Bronchial epithelial cell (primary cell): Measurements from ENCODE around the gene ABCC4. TPM values are rescaled to one million over a fixed set of nuclear protein-coding genes. Genes with fewer than 3 reads are reported as not detected.

ENCODE experiments used
- DNase-seq: peaks from one replicate; pipeline ENCODE4 v3.0.0-alpha.2; 2010; ENCODE audit warnings: low read depth
- FAIRE-seq: peaks from 2 replicates; lab custom pipeline; 2011; peaks lifted over from hg19 to GRCh38; lab: Jason Lieb, UNC
- H3K27me3 ChIP-seq: 2 replicates; pipeline ENCODE4 v1.5.1; 2011; ENCODE audit warnings: low read length; ENCODE audit not compliant: control insufficient read depth, insufficient read depth
- H3K36me3 ChIP-seq: 2 replicates; pipeline ENCODE4 v1.5.1; 2011; ENCODE audit warnings: low read length; ENCODE audit not compliant: control insufficient read depth, insufficient read depth
- H3K4me3 ChIP-seq: 2 replicates; pipeline ENCODE4 v1.5.1; 2011; ENCODE audit warnings: mild to moderate bottlenecking, low read depth, low read length, control low read depth
- total RNA-seq: library from RNA; depleted of rRNA; stranded (reverse); fragments of >200 nt; gene quantifications from 2 replicates; pipeline ENCODE4 v1.2.1, GENCODE V29; 2014
- TF ChIP-seq, protein P1 (sequence below): IDR thresholded peaks from 2 replicates; pipeline ENCODE4 v1.5.1; 2011; ENCODE audit warnings: mild to moderate bottlenecking, moderate library complexity, low read length, control low read depth, inconsistent platforms; ENCODE audit not compliant: insufficient read depth, severe bottlenecking

The ABCC4 gene
- total RNA-seq, 1 donor from 2014 or later = 6.8 TPM

DNA sequence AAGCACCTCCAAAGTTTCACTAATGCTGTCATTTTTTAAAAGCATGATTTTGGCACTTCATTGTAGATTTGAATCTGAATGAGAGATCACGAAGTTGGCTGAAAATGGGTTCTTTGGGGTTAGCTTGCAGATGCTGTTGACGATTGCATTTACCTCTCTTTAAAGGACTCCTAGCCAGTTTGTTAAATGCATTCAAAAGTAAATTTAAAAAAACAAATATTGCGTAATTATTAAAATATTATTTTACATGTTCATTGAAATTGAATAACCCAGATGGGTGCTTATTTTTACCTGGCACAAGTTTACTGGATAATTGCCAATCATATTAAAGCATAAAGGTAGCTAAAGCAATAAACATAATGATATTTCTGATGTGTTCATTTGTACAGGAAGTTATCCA lies 172.2 kb downstream of the ABCC4 start:
- DNase-seq (no peak), FAIRE-seq (no peak)
- TF ChIP-seq, protein P1, sequence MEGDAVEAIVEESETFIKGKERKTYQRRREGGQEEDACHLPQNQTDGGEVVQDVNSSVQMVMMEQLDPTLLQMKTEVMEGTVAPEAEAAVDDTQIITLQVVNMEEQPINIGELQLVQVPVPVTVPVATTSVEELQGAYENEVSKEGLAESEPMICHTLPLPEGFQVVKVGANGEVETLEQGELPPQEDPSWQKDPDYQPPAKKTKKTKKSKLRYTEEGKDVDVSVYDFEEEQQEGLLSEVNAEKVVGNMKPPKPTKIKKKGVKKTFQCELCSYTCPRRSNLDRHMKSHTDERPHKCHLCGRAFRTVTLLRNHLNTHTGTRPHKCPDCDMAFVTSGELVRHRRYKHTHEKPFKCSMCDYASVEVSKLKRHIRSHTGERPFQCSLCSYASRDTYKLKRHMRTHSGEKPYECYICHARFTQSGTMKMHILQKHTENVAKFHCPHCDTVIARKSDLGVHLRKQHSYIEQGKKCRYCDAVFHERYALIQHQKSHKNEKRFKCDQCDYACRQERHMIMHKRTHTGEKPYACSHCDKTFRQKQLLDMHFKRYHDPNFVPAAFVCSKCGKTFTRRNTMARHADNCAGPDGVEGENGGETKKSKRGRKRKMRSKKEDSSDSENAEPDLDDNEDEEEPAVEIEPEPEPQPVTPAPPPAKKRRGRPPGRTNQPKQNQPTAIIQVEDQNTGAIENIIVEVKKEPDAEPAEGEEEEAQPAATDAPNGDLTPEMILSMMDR = no peak
- Histone ChIP-seq H3K36me3 (no peaks in the 10 kb centered on the region), H3K27me3 (no peaks in the 10 kb centered on the region), H3K4me3 (no peak overlapping the region)

DNA sequence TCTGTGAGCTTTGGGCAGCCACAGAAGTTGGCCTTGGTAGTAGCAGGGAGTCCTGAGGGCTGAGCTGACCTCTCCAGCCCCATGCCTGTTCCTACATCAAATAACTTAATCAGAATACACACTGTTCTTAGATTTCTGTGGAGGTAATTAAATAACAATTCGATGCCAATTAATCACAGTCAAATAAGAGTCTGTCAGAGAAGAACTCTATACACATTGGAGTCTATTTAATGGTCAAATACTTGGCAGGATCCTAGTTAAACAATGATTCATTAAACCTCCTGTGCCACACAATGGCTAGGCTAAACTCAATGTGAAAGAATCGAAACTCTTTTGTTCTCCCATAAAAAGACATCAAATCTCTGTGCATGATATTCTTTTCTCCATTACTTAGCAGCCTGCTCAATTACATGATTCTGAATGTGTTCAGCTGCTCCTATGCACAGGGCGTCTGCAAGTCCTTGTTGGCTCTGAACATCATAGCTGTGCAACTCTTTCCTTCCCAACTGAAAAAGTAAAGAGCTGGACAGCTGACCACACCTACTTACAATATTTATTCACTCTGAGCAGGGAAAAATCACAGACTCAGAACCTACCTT lies 173.1 kb downstream of the ABCC4 start:
- DNase-seq (peak; percentile 71), FAIRE-seq (no peak)
- Histone ChIP-seq H3K27me3 (no peaks in the 10 kb centered on the region), H3K36me3 (no peaks in the 10 kb centered on the region), H3K4me3 (no peak overlapping the region)
- TF ChIP-seq, protein P1 = no peak

DNA sequence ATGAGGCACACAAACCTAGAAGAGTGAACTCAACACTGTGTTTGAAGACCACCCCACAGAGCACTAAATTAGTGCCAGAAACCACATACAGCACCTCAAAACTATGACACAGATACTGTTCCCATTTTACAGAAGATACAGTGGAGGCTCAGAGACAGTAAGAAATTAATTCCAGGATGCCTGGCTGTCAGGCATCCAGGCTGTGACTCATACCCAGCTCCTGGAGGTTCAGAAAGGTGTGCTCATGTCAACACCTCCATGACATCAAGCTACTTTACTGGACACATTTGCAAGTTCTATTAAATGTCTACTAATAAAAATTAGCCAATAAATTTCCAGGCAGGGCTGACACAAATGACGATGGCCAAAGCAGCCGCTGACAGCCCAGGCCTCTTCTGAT lies 176.3 kb downstream of the ABCC4 start:
- DNase-seq = peak; percentile 29
- TF ChIP-seq, protein P1 = no peak
- no peak for FAIRE-seq

DNA sequence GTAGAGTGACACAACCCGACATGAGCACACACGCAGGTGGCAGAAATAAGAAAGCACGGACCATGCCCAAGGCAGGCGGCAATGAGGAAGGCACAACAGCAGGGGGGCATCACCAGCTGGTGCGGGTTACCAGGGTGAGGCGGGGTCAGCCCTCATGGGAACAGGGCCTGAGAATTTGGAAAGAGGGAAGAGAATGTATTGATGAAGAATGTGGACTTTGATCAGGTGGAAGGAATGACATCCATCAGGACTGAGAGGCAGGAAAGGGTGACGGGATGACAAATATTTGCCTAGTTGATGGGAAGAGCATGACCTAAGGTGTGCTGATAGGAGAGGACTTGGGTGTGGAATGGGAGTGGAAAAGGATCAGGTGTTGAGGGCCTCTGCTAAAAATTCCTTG lies 177.5 kb downstream of the ABCC4 start:
- Histone ChIP-seq H3K27me3 (no peaks in the 10 kb centered on the region), H3K4me3 (no peak overlapping the region), H3K36me3 (no peaks in the 10 kb centered on the region)
- TF ChIP-seq, protein P1 = no peak
- DNase-seq (no peak), FAIRE-seq (peak; percentile 40)

More for the DNA sequence above, 176.3 kb downstream of the ABCC4 start:
- H3K4me3 ChIP-seq = no peak overlapping the region
- H3K27me3 ChIP-seq = no peaks in the 10 kb centered on the region
- no peaks in the 10 kb centered on the region for H3K36me3 ChIP-seq

DNA sequence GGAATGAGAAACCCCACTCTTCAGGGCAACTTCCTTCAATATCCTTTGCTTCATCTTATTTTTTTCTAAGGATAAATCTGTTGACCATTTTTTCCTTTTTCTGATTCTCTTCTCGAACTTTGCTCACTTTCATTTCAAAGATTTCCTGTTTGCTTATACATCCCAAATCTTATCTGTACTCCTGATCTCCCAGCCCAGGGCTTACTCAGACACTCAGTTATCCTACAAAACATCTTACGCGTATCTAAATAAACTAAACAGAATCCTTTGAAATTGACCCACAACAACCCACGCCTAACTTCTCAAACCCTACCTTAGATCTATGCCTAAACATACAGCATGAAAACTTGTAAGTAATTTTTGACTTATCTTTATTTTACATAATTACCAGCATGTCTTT lies 179.2 kb downstream of the ABCC4 start:
- FAIRE-seq (no peak), DNase-seq (no peak)
- H3K4me3 ChIP-seq = no peak overlapping the region
- no peaks in the 10 kb centered on the region for H3K36me3 ChIP-seq
- TF ChIP-seq, protein P1 = no peak
- H3K27me3 ChIP-seq = no peaks in the 10 kb centered on the region

DNA sequence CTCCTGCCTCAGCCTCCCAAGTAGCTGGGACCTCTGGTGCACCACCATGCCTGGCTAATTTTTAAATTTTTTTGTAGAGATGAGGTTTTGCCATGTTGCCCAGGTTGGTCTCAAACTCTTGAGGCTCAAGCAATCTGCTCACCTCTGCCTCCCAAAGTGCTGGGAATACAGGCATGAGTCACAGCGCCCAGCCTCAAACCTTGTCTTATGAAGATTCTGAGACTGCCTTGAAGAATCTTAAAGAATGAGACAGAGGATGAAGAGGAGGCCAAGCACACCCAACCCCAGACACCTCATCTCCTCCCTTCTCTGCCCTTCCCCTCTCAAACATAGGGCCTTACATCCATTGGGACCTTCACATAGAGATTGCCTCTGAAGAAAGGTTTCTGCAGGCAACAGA lies 179.7 kb downstream of the ABCC4 start:
- no peak overlapping the region for H3K4me3 ChIP-seq
- no peaks in the 10 kb centered on the region for H3K27me3 ChIP-seq
- TF ChIP-seq, protein P1 = no peak
- H3K36me3 ChIP-seq = no peaks in the 10 kb centered on the region
- no peak for FAIRE-seq
- DNase-seq = no peak
